Measurements from ENCODE around the gene GIPC3. TPM values are rescaled to one million over a fixed set of nuclear protein-coding genes. Genes with fewer than 3 reads are reported as not detected.
"Not testable (repeated sequence)": the region's sequence is repeated elsewhere in the genome, so short reads cannot be mapped to it uniquely, and the experiment has no call there.

Gene GIPC3
- total and polyA plus RNA-seq, 5 experiments from 2014 or later: 0.76 to 3.7 (median 3.0) TPM

DNA sequence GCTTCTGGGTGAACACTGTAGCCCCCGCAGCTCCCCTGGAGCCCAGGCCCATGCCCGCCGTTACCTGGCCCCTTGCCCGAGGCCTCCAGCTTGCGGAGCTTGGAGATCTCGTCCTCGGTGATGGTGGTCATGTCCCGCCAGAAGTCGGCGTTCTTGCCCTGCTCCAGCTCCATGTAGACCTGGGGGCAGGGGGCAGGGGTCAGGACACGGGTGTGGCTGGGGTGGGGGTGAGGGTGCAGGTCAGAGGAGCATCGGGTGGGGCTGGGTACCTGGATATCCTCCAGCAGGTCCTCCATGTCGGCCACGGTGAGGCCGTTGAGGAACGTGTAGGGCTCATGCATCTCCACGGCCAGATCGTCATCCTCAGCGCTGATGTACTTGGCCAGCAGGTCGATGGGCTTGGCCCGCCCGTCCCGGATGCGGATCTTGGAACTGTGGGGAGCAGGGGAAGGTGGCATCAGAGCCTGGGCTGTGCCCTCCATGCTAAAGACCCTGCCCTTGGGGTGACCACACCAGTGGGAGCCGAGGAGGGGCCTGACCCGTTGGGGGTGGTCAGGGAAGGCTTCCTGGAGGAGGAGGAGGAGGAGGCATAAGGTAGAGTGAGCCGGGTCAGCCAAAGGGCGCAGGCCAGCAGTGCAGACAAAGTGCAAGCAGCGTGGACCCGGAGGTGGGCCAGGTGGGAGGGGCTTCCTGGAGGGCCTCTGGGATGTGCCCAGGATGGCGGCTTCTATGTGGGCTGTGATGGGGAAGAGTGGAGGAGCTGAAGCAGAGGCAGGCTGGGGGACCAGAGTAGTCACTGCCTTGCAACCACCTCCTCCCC lies 33.7 kb downstream of the GIPC3 start:
- Mint-ChIP-seq H3K36me3 (peaks cover 0 to 28% (median 0%) of the 10 kb centered on the region in 3 donors), H3K27ac (no peak overlapping the region), H3K27me3 (no peaks in the 10 kb centered on the region), H3K9me3 (no peaks in the 10 kb centered on the region), H3K4me3 (no peak overlapping the region), H3K4me1 (peaks cover 8 to 23% (median 18%) of the 10 kb centered on the region in 4 donors)
- ATAC-seq (no peak), DNase-seq (no peak)
- POLR2A ChIA-PET: interaction anchor here (1.3 to 7.3 kb wide), 2 partner anchors 14 to 33 kb away, joined by 4 to 39 read pairs; partner anchors contain the start of gene GIPC3

DNA sequence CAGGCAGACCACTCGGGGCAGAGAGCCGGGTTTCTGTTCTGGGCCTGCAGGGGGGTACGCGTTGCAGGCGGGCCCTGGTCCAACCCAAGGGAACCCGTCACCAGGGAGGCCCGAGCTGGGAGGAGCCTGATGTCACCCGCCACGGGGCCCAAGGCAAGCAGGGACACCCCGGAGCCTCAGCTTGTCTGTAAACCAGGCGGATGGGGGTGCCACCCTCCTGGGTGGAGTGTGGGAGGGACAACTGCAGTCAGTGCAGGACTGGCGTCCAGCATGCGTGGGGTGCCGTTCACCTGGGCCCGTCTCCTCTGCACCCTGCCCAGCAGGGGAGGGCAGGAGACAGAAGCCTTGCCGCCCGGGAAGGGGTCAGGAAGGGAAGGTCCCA lies 34.3 kb downstream of the GIPC3 start:
- Mint-ChIP-seq H3K36me3 (peaks cover 0 to 28% (median 0%) of the 10 kb centered on the region in 3 donors), H3K4me1 (peaks cover 14 to 29% (median 24%) of the 10 kb centered on the region in 4 donors), H3K4me3 (no peak overlapping the region), H3K9me3 (no peaks in the 10 kb centered on the region), H3K27ac (no peak overlapping the region), H3K27me3 (no peaks in the 10 kb centered on the region)
- ATAC-seq: no peak
- no peak for DNase-seq
- POLR2A ChIA-PET: interaction anchor here (0.9 to 7.3 kb wide), 3 partner anchors 15 to 34 kb away, joined by 4 to 39 read pairs (median 5); partner anchors contain the start of gene GIPC3

DNA sequence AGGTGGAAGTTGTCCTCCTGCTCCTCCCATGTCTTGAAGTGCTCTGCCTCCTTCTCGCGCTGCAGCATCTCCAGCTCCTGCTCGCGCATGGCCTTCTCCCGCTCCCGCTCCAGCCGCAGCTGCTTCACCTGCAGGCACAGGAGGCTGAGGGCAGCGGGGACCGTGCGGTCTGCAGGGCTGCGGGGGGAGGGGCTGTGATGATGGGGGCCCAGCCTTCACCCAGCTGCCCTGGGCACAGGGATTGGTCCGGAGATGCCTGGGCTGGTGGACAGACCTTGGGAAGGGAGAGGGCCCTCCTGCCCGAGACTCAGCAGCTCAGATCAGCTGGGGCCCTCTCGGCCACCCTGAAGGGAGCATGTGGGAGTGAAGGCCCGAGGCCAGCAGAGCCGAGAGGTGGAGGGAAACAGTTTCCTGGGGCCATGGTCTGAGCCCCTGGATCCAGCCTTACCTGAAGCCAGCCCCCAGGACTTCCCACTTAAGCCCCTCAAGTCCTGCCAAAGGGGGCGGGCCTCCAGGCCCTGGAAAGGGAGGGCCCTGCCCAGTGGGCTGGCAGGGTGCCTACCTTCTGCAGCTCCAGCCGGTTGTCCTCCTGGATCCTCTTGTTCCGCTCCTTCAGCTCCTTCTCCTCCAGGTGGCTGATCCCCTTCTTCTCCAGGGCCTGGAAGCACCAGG lies 35.0 kb downstream of the GIPC3 start:
- Mint-ChIP-seq H3K27me3 (no peaks in the 10 kb centered on the region), H3K36me3 (peaks cover 0 to 28% (median 0%) of the 10 kb centered on the region in 3 donors), H3K4me1 (peaks cover 14 to 35% (median 30%) of the 10 kb centered on the region in 4 donors), H3K4me3 (no peak overlapping the region), H3K9me3 (no peaks in the 10 kb centered on the region), H3K27ac (no peak overlapping the region)
- POLR2A ChIA-PET: interaction anchor here (0.6 to 7.3 kb wide), 5 partner anchors 16 to 64 kb away, joined by 4 to 39 read pairs (median 5); partner anchors contain the start of gene GIPC3
- no peak for DNase-seq
- no peak for ATAC-seq

DNA sequence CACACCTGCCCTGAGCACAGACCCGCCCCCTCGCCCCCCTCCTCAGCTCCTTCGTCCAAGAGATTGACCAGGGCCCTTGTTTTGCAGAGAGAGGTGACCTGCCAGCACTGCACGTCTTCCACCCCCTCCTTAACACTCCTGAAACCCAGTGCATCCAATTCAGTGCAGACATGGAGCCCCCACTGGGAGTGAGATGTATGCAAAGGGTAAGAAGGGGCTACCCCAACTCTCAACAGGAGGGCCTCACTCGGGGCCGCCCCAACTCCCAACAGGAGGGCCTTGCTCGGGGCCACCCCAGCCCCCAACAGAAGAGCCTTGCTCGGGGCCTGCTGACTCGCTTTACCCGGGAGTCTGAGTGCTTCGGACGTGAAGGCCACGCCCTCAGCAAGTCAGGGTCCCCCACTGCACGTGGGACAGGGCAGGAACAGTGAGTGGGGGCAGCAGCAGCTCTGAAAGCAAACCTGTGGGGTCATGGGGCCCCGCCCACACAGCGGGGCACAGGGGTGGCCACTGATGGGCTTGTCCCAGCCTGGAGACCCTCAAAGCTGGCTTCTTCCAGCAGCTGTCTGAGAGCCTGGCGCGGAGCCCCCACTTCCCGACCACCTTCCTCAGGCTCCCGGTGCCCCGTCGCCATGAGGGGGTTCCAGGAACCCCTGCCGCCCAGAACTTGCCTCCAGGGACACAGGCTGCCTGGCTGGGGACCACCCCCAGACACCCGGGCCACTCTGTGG lies 35.7 kb downstream of the GIPC3 start:
- Mint-ChIP-seq H3K9me3 (no peaks in the 10 kb centered on the region), H3K4me1 (peaks cover 15 to 41% (median 33%) of the 10 kb centered on the region in 4 donors), H3K27ac (no peak overlapping the region), H3K27me3 (no peaks in the 10 kb centered on the region), H3K4me3 (no peak overlapping the region), H3K36me3 (peaks cover 0 to 28% (median 0%) of the 10 kb centered on the region in 3 donors)
- POLR2A ChIA-PET: interaction anchor here (0.6 to 7.3 kb wide), 4 partner anchors 16 to 64 kb away, joined by 4 to 39 read pairs (median 4); partner anchors contain the start of gene GIPC3
- no peak for ATAC-seq
- DNase-seq: no peak

DNA sequence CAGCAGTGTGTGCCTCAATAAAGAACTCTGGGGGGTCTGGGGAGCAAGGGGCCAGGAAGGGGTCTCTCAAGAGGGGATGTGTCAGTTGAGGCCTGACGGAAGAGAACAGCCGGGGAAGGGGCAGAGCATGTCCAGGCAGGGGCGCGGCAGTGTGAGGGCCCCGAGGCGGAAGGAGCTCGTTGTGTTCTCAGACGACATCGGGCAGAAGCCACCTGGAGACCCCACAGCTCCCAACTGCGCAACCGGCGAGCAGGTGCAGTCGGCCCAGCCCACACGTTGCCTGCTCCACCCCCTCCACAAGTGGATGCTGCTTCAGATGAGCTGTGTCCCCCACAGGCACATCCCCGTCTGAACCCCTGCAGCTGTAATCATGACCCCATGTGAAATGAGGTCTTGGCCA lies 36.4 kb downstream of the GIPC3 start:
- POLR2A ChIA-PET: interaction anchor here (0.8 to 7.3 kb wide), 3 partner anchors 36 to 65 kb away, joined by 4 to 39 read pairs (median 5); partner anchors contain the start of gene GIPC3
- Mint-ChIP-seq H3K4me3 (peak overlapping the region in 1 of 10 donors; percentile 26), H3K4me1 (peaks cover 20 to 48% (median 40%) of the 10 kb centered on the region in 4 donors), H3K27ac (no peak overlapping the region), H3K27me3 (no peaks in the 10 kb centered on the region), H3K9me3 (no peaks in the 10 kb centered on the region), H3K36me3 (peaks cover 0 to 27% (median 0%) of the 10 kb centered on the region in 3 donors)
- ATAC-seq (no peak), DNase-seq (no peak)

DNA sequence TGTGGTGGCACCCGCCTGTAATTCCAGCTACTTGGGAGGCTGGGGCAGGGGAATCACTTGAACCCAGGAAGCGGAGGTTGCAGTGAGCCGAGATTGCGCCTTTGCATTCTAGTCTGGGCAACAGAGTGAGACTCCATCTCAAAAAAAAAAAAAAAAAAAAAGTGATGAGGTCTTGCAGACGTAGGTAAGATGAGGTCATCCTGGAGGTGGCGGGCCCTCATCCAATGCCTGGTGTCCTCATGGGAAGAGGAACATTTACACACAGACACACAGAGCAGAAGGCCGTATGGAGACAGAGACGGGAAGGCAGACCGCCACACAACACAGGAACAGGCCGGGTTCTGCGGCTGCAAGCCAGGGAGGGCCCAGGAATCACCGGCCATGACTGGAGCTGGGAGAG lies 36.9 kb downstream of the GIPC3 start:
- H3K27me3 Mint-ChIP-seq: no peaks in the 10 kb centered on the region
- peak overlapping the region in 4 of 10 donors; percentile 23 to 70 (median 30) for H3K4me3 Mint-ChIP-seq
- ATAC-seq: no peak
- H3K4me1 Mint-ChIP-seq: peaks cover 22 to 50% (median 42%) of the 10 kb centered on the region in 4 donors
- no peak for DNase-seq
- peaks cover 0 to 23% (median 0%) of the 10 kb centered on the region in 3 donors for H3K36me3 Mint-ChIP-seq
- H3K27ac Mint-ChIP-seq: peak overlapping the region in 1 of 10 donors; percentile 77
- no peaks in the 10 kb centered on the region for H3K9me3 Mint-ChIP-seq
- POLR2A ChIA-PET: interaction anchor here (0.8 to 7.3 kb wide), 3 partner anchors 36 to 66 kb away, joined by 4 to 39 read pairs (median 5); partner anchors contain the start of gene GIPC3

DNA sequence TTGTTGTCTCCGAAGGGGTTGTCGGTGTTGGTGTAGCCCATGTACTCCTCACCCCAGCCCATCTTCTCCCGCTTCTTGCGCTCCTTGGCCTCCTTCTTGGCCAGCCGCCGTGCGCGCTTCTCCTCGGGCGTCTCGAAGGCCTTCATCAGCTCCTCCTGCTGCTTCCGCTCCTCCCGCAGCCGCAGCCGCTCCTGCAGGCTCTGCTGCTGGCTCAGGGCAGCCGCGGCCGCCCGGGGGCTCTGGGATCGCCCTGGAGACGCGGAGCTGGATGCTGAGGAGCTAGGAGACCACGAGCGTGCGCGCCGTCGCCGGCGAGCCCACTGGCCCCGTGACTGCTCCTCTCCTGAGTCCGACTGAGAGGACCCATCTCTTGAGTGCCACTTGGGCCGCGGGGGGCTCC lies 38.4 kb downstream of the GIPC3 start:
- H3K36me3 Mint-ChIP-seq: peaks cover 0 to 23% (median 0%) of the 10 kb centered on the region in 3 donors
- DNase-seq (no peak), ATAC-seq (no peak)
- POLR2A ChIA-PET: interaction anchor here (1.6 kb wide), 1 partner anchor 14 kb away, joined by 4 read pairs; no protein-coding TSS in a partner anchor
- no peaks in the 10 kb centered on the region for H3K9me3 Mint-ChIP-seq
- H3K27me3 Mint-ChIP-seq: no peaks in the 10 kb centered on the region
- H3K4me1 Mint-ChIP-seq: peaks cover 18 to 41% (median 30%) of the 10 kb centered on the region in 4 donors
- H3K4me3 Mint-ChIP-seq: peak overlapping the region in 3 of 10 donors; percentile 57 to 99 (median 82)
- peak overlapping the region in 2 of 10 donors; percentile 26 to 87 for H3K27ac Mint-ChIP-seq

DNA sequence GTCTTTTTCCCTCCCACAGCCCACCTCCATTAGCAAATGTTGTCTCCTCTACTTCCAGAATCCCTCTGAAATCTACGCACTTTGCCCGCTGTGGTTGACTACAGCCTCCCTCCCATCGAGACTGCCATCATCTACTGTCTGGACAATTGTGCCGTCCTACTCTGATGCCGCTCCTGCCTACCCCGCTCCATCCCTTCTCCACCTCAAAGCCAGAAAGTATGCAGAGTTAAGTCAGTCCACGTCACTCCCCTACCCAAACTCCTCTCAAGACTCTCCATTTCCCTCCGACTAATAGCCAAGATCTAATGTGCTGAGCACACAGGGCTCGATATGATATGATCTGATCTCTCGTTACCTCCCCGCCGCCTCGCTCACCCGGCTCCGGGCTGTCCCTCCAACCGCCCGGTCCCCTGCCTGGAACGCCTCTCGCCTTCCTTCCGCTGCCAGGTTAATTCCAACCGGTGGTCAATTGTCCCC lies 40.8 kb downstream of the GIPC3 start:
- ATAC-seq (peak in 1 of 2 donors; percentile 6), DNase-seq (peak in 1 of 10 donors; percentile 32)
- H3K27ac Mint-ChIP-seq: peak overlapping the region; percentile 90 to 100 (median 98)
- H3K27me3 Mint-ChIP-seq: no peaks in the 10 kb centered on the region
- H3K4me3 Mint-ChIP-seq: peak overlapping the region; percentile 88 to 99 (median 93)
- peaks cover 0 to 15% (median 0%) of the 10 kb centered on the region in 3 donors for H3K36me3 Mint-ChIP-seq
- no peaks in the 10 kb centered on the region for H3K9me3 Mint-ChIP-seq
- peaks cover 20 to 39% (median 30%) of the 10 kb centered on the region in 4 donors for H3K4me1 Mint-ChIP-seq
- POLR2A ChIA-PET: no interaction called here

DNA sequence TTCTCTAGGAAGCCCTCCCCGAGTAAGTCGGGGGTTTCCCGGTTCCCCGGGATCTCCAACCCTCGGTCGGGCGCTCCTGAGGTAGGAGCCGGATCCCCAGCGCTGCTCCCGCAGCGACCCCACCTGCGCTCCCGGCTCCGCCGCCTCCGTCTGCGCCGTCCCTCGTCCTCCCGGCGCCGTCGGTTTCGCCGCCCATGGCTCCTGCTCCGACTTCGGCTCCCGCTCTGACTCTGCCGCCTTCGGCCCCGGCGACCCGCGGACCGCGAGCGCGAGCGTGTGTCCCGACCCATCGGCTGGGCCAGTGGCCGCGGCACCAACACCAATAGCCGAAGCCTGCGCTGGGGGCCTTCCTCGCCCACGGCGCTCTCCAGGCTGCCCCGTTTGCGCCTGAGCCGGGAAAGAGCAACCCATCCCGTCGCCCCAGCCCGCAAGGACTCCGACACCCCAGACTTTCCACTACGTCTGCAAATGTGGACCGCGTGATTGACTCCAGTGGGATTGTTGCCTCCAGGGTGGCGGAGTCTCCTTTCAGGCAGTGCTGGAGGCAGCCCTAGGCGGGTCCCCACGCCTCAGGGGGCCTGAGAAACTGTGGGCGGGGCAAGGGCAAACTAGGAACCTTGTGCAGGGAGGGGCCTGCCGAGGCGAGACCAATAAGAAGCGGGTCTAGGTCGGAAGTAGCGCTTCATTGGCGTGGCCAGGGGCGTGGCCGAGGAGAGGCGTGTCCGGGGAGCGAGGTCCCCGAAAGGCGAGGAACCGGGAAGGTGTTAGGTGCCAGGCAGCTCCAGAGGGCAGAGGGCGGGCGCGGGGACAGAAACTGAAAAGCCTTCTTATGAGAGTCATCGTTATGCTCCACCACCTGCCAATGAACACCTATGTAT lies 41.4 kb downstream of the GIPC3 start, which contains the start of gene CACTIN:
TSS of gene CACTIN (minus strand) at position 318 of the 878 bp plus-strand sequence. CDS start at position 290, 28 bp downstream.
- Mint-ChIP-seq H3K4me1 (peaks cover 20 to 39% (median 30%) of the 10 kb centered on the region in 4 donors), H3K9me3 (no peaks in the 10 kb centered on the region), H3K27me3 (no peaks in the 10 kb centered on the region), H3K36me3 (peaks cover 0 to 12% (median 0%) of the 10 kb centered on the region in 3 donors), H3K27ac (peak within 1 kb of the TSS; percentile 98 to 100 (median 99)), H3K4me3 (peak within 1 kb of the TSS; percentile 88 to 99 (median 93))
- peak; percentile 96 to 100 (median 98) for DNase-seq
- POLR2A ChIA-PET: interaction anchor here (1.0 to 1.6 kb wide), 5 partner anchors 18 to 72 kb away, joined by 3 to 8 read pairs (median 7); partner anchors contain the start of gene MFSD12
- peak; percentile 95 to 98 for ATAC-seq

DNA sequence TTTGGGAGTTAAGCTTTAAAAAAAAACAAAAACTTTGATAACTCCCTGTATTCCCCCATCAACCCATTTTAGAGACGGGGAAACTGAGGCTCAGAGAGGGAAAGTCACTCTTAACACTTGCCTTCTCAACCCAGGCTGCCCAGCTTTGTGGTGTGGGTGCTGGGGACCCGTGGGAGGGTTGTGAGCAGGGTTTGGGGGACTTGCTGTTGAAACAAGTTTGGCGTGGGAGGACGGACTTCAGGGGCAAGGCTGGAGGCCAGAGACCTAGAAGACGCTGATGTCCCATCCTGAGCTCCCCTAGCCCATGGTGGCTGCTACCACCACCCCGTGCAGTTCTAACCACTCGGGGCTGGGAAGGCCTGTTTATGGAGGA lies 42.1 kb downstream of the GIPC3 start:
- no peak for DNase-seq
- Mint-ChIP-seq H3K4me1 (peaks cover 18 to 39% (median 30%) of the 10 kb centered on the region in 4 donors), H3K9me3 (no peaks in the 10 kb centered on the region), H3K4me3 (peak overlapping the region in 7 of 10 donors; percentile 58 to 99 (median 93)), H3K36me3 (peaks cover 0 to 6% (median 0%) of the 10 kb centered on the region in 3 donors), H3K27me3 (no peaks in the 10 kb centered on the region), H3K27ac (peak overlapping the region in 9 of 10 donors; percentile 98 to 100 (median 99))
- POLR2A ChIA-PET: interaction anchor here (0.6 to 1.6 kb wide), 7 partner anchors 19 to 73 kb away, joined by 3 to 8 read pairs (median 4); partner anchors contain the start of genes GIPC3 and MFSD12
- ATAC-seq: no peak

DNA sequence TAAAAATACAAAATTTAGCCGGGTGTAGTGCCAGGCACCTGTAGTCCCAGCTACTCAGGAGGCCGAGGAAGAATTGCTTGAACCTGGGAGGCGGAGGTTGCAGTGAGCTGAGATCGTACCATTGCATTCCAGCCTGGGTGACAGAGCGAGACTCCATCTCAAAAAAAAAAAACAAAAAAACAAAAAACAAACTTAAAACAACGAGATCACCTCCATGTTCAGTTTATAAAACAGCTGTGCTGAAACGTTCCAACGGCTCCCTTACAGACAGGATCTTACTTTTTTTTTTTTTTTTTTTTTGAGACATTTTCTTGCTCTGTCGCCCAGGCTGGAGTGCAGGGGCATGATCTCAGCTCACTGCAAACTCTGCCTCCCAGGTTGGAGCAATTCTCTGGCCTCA lies 43.5 kb downstream of the GIPC3 start:
- DNase-seq, H3K4me3 Mint-ChIP-seq, H3K27ac Mint-ChIP-seq, H3K9me3 Mint-ChIP-seq, ATAC-seq, H3K27me3 Mint-ChIP-seq, H3K36me3 Mint-ChIP-seq: not testable (repeated sequence)
- H3K4me1 Mint-ChIP-seq: peaks cover 18 to 34% (median 29%) of the 10 kb centered on the region in 4 donors
- POLR2A ChIA-PET: interaction anchor here (0.6 kb wide), 1 partner anchor 33 kb away, joined by 5 read pairs; no protein-coding TSS in a partner anchor

All from naive thymus-derived CD8-positive, alpha-beta T cell (primary cell).